ENCODE data around the gene EPHA6.

Gene EPHA6

GRCh38 chr3:97658668-97659285, 844.4 kb downstream of the EPHA6 start:
- H3K4me3 ChIP-seq (ENCODE audit: low read depth, low read length) = no peak overlapping the region
- TF ChIP-seq CTCF (IDR thresholded peaks at IDR 0.05; ENCODE audit: low read depth, low read length) = no peak

- H3K4me3 ChIP-seq (ENCODE audit: low read depth, low read length) = no peak overlapping the region
These were observed 847.9 kb downstream of the EPHA6 start for GRCh38 chr3:97662264-97662663.

GRCh38 chr3:97662762-97663161, 848.4 kb downstream of the EPHA6 start:
- no peak overlapping the region for H3K4me3 ChIP-seq (ENCODE audit: low read depth, low read length)
- TF ChIP-seq CTCF (IDR thresholded peaks at IDR 0.05; ENCODE audit: low read depth, low read length) = no peak

More at GRCh38 chr3:97662264-97662663, 847.9 kb downstream of the EPHA6 start:
- no peak for TF ChIP-seq CTCF (IDR thresholded peaks at IDR 0.05; ENCODE audit: low read depth, low read length)

GRCh38 chr3:97665896-97666295, 851.5 kb downstream of the EPHA6 start:
- TF ChIP-seq CTCF (IDR thresholded peaks at IDR 0.05; ENCODE audit: low read depth, low read length) = no peak
- no peak overlapping the region for H3K4me3 ChIP-seq (ENCODE audit: low read depth, low read length)

GRCh38 chr3:97670952-97671351, 856.6 kb downstream of the EPHA6 start:
- no peak overlapping the region for H3K4me3 ChIP-seq (ENCODE audit: low read depth, low read length)
- no peak for TF ChIP-seq CTCF (IDR thresholded peaks at IDR 0.05; ENCODE audit: low read depth, low read length)

GRCh38 chr3:97673357-97673997, 859.1 kb downstream of the EPHA6 start:
- H3K4me3 ChIP-seq (ENCODE audit: low read depth, low read length) = no peak overlapping the region
- no peak for TF ChIP-seq CTCF (IDR thresholded peaks at IDR 0.05; ENCODE audit: low read depth, low read length)

- no peak overlapping the region for H3K4me3 ChIP-seq (ENCODE audit: low read depth, low read length)
- no peak for TF ChIP-seq CTCF (IDR thresholded peaks at IDR 0.05; ENCODE audit: low read depth, low read length)
These were observed 860.1 kb downstream of the EPHA6 start for GRCh38 chr3:97674461-97674860.
